Peyer's patch (tissue), 4 donors: Measurements from ENCODE around the gene CTNNA2. TPM values are rescaled to one million over a fixed set of nuclear protein-coding genes. Genes with fewer than 3 reads are reported as not detected.

ENCODE experiments used
- DNase-seq, 3 donors: peaks; one replicate each; pipeline ENCODE4 v3.0.0-alpha.2; 2017 to 2019
- H3K27ac ChIP-seq, 4 donors: fragments of 200-600 bp; sonication (generic); one replicate each; pipeline ENCODE4 v1.5.1; 2016 to 2019
- H3K27me3 ChIP-seq, 2 donors: fragments of 200-600 bp; sonication (generic); one replicate each; pipeline ENCODE4 v1.5.1; 2019
- H3K36me3 ChIP-seq, 3 donors: fragments of 200-600 bp; sonication (generic); one replicate each; pipeline ENCODE4 v1.5.1; 2016 to 2019
- H3K4me1 ChIP-seq, 4 donors: fragments of 200-600 bp; sonication (generic); one replicate each; pipeline ENCODE4 v1.5.1; 2016 to 2019
- H3K4me3 ChIP-seq, 4 donors: fragments of 200-600 bp; sonication (generic); 1 replicate in 3 of 4; 2 replicates in 1 of 4; pipeline ENCODE4 v1.5.1; 2016 to 2019; ENCODE audit warnings: mild to moderate bottlenecking in 1 of 4
- H3K9me3 ChIP-seq, 4 donors: fragments of 200-600 bp; sonication (generic); one replicate each; pipeline ENCODE4 v1.5.1; 2016 to 2019; ENCODE audit warnings: mild to moderate bottlenecking in 1 of 4
- POLR2A ChIP-seq, 2 donors: fragments of 450-650 bp; IDR thresholded peaks; one replicate each; pipeline ENCODE4 v1.5.1; 2017; ENCODE audit warnings: antibody characterized with exemption in 2 of 2, mild to moderate bottlenecking in 2 of 2, moderate library complexity in 2 of 2
- total RNA-seq, 4 donors: library from RNA; depleted of rRNA; stranded (reverse); fragments of >200 nt; gene quantifications; one replicate each; pipeline ENCODE4 v1.1.0, GENCODE V29; 2016
- TF ChIP-seq, protein P1 (sequence below), 6 experiments: fragments of 450-650 bp in 4 of 6; fragments of 200-600 bp in 2 of 6; sonication (generic) in 1 of 6; IDR thresholded peaks; one replicate each; pipeline ENCODE4 v1.5.1; 2017 to 2019; ENCODE audit warnings: antibody characterized with exemption in 6 of 6, mild to moderate bottlenecking in 3 of 6, moderate library complexity in 1 of 6

The CTNNA2 gene
- total RNA-seq, 4 donors from 2014 or later, result 0.67 to 5.3 (median 0.88) TPM; not detected in 1

DNA sequence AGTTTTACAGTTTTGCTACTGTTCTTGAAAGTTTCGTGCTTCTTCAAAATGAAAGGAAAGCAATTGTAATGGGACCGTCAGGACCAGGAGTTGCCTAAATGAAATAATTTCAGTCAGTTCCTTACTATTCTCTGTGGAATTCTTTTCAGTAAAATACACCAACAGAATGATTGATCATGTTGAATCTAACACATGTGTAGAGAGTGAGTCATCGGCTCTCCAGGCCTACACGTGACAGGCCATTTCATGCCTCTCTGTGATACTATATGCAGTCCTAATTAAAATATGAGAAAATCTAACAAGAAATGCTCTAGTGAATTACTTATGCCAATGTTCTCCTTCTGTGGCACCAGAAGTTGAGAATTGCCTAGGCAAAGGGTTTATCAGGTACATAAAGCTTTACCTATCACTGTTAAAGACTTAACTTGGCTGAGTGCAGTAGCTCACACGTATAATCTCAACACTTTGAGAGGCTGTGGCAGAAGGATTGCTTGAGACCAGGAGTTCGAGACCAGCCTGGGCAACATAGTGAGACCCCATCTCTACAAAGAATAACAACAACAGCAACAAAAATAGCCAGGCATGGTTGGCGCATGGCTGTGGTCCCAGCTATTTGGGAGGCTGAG, 592.3 kb downstream of the CTNNA2 start:
- no peak overlapping the region for H3K27ac ChIP-seq
- no peaks in the 10 kb centered on the region for H3K9me3 ChIP-seq
- TF ChIP-seq POLR2A (IDR thresholded peaks at IDR 0.05), result no peak
- TF ChIP-seq, protein P1, sequence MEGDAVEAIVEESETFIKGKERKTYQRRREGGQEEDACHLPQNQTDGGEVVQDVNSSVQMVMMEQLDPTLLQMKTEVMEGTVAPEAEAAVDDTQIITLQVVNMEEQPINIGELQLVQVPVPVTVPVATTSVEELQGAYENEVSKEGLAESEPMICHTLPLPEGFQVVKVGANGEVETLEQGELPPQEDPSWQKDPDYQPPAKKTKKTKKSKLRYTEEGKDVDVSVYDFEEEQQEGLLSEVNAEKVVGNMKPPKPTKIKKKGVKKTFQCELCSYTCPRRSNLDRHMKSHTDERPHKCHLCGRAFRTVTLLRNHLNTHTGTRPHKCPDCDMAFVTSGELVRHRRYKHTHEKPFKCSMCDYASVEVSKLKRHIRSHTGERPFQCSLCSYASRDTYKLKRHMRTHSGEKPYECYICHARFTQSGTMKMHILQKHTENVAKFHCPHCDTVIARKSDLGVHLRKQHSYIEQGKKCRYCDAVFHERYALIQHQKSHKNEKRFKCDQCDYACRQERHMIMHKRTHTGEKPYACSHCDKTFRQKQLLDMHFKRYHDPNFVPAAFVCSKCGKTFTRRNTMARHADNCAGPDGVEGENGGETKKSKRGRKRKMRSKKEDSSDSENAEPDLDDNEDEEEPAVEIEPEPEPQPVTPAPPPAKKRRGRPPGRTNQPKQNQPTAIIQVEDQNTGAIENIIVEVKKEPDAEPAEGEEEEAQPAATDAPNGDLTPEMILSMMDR (IDR thresholded peaks at IDR 0.05), result no peak
- H3K36me3 ChIP-seq, result no peaks in the 10 kb centered on the region
- no peaks in the 10 kb centered on the region for H3K27me3 ChIP-seq
- H3K4me1 ChIP-seq, result no peaks in the 10 kb centered on the region
- DNase-seq, result no peak
- no peak overlapping the region for H3K4me3 ChIP-seq

DNA sequence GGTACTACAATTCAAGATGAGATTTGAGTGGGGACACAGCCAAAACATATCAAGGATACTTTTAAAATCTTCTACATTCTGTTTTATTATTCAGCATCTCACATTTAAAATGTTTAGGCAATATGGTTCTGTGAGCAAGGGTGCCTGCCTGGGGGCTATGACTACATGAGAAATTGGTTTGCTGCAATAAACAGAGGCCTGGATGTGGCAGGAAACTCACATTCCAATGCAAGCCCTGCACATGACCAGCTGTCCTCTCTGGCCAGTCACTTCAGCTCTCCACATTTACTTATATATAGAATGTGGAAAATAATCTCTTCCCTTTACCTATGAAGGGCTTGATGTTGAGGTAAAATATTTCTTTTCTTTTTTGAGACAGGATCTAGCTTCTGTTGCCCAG, 598.3 kb downstream of the CTNNA2 start:
- Histone ChIP-seq H3K9me3 (no peaks in the 10 kb centered on the region), H3K4me3 (no peak overlapping the region), H3K27ac (no peak overlapping the region), H3K27me3 (no peaks in the 10 kb centered on the region), H3K4me1 (no peaks in the 10 kb centered on the region), H3K36me3 (no peaks in the 10 kb centered on the region)
- DNase-seq, result no peak
- TF ChIP-seq, protein P1 (IDR thresholded peaks at IDR 0.05), result no peak
- TF ChIP-seq POLR2A (IDR thresholded peaks at IDR 0.05), result no peak

DNA sequence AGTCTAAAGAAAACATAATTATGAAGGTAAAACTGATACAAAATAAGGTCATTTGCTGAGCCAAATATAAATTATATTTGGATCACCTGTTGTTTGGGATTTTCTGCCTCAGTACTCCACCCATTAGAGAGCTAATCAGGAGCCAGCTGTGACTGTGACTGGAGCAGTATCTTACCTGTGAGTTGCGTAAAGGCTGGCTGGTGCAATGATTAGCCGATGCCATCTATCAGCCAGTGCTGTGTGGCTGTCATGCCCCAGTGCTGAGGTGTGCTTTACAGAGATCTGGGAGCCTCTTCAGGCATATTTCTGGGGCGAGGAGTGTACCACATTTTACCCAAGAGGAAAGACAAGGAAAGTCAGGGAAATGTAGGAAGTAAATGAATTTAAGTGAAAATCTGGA, 599.9 kb downstream of the CTNNA2 start:
- no peak overlapping the region for H3K4me3 ChIP-seq
- no peaks in the 10 kb centered on the region for H3K4me1 ChIP-seq
- DNase-seq, result no peak
- no peaks in the 10 kb centered on the region for H3K36me3 ChIP-seq
- no peaks in the 10 kb centered on the region for H3K27me3 ChIP-seq
- no peak overlapping the region for H3K27ac ChIP-seq
- H3K9me3 ChIP-seq, result no peaks in the 10 kb centered on the region
- TF ChIP-seq POLR2A (IDR thresholded peaks at IDR 0.05), result no peak
- TF ChIP-seq, protein P1 (IDR thresholded peaks at IDR 0.05), result no peak

DNA sequence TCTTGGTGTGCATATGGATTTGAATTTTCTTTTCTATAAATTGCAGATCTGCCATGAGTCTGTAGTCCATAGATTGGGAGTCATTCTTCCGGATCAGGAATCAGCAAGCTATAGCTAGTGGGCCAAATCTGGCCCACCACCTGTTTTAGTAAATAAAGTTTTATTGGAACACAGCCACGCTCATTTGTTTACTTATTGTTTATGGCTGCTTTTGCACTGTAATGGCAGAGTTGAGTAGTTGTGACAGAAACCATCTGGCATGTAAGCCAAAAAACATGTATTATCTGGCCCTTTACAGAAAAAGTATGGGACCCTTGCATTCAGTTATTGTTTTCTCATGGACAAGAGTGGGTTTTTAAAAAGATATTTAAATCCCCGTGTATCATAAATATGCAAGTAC, 600.5 kb downstream of the CTNNA2 start:
- no peaks in the 10 kb centered on the region for H3K27me3 ChIP-seq
- no peaks in the 10 kb centered on the region for H3K4me1 ChIP-seq

DNA sequence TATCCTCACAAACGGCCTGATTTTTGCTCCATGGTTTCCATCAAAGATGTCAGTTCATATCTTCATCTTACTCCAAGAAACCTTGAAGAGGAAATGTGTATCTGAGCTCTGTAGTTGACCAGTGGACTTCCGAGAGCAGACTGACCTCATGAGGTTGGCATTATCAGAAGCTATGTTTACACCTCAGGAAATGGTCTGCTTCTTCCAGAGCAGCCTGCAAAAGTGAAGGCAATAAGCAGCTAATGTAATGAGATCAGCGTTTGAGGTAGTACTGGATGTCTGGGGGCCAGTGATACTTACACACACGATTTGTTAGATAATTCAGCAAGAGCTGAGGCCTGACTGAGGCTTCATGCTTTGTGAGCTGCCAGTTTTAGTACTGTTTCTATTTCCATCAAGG, 602.0 kb downstream of the CTNNA2 start:
- Histone ChIP-seq H3K36me3 (no peaks in the 10 kb centered on the region), H3K27me3 (no peaks in the 10 kb centered on the region), H3K9me3 (no peaks in the 10 kb centered on the region), H3K4me3 (no peak overlapping the region), H3K4me1 (no peaks in the 10 kb centered on the region), H3K27ac (no peak overlapping the region)
- TF ChIP-seq, protein P1 (IDR thresholded peaks at IDR 0.05), result no peak
- no peak for TF ChIP-seq POLR2A (IDR thresholded peaks at IDR 0.05)
- DNase-seq, result no peak

More for the DNA sequence above, 600.5 kb downstream of the CTNNA2 start:
- Histone ChIP-seq H3K4me3 (no peak overlapping the region), H3K9me3 (no peaks in the 10 kb centered on the region), H3K27ac (no peak overlapping the region), H3K36me3 (no peaks in the 10 kb centered on the region)
- TF ChIP-seq, protein P1 (IDR thresholded peaks at IDR 0.05), result no peak
- no peak for TF ChIP-seq POLR2A (IDR thresholded peaks at IDR 0.05)
- DNase-seq, result no peak

DNA sequence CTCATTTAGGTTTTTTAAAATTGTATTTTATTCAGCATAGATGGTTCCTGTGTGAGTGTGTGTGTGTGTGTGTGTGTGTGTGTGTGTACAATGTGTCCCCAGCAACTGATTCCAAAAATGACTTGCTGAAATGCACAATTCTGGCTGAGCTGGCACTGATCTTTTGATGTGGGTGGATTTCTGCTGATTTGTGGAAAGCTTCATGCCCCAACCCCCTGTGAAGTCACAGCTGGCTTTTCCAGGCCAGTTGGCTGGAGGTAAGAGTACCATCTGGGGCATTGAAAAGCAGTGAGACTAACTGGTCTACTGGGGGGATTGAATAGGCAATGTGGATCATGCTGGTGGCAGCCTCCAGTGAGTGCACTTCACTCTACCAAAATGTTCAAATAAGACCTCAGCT, 604.5 kb downstream of the CTNNA2 start:
- H3K4me1 ChIP-seq, result no peaks in the 10 kb centered on the region
- DNase-seq, result no peak
- no peak overlapping the region for H3K4me3 ChIP-seq
- H3K27me3 ChIP-seq, result no peaks in the 10 kb centered on the region
- no peak for TF ChIP-seq POLR2A (IDR thresholded peaks at IDR 0.05)
- TF ChIP-seq, protein P1 (IDR thresholded peaks at IDR 0.05), result no peak
- H3K9me3 ChIP-seq, result no peaks in the 10 kb centered on the region
- no peaks in the 10 kb centered on the region for H3K36me3 ChIP-seq
- no peak overlapping the region for H3K27ac ChIP-seq
